CD4-positive, alpha-beta memory T cell (primary cell): Measurements from ENCODE around the gene VEPH1. TPM values are rescaled to one million over a fixed set of nuclear protein-coding genes. Genes with fewer than 3 reads are reported as not detected.

ENCODE experiments used
- CTCF ChIA-PET: fragments of 350-600 bp; sonication (Branson Sonifier 250); formaldehyde crosslinking; loops from one replicate; lab custom pipeline; 2021; ENCODE audit warnings: inconsistent platforms; ENCODE audit not compliant: partially characterized antibody; lab: Charles Lee
- POLR2A ChIA-PET: fragments of 350-600 bp; sonication (Branson Sonifier 250); formaldehyde crosslinking; loops from one replicate; lab custom pipeline; 2021; ENCODE audit not compliant: partially characterized antibody; lab: Charles Lee
- DNase-seq, 5 donors: peaks; one replicate each; pipeline versions ENCODE4 v3.0.0 to v3.0.0-alpha.2; 2020 to 2022; ENCODE audit warnings: mixed read lengths in 1 of 5
- H3K27ac ChIP-seq: one replicate; pipeline ENCODE4 v1.7.0; 2013; ENCODE audit warnings: low read depth, low read length
- H3K27me3 ChIP-seq: 2 replicates; pipeline ENCODE4 v1.7.0; 2013; ENCODE audit warnings: mild to moderate bottlenecking, low read length, moderate library complexity; ENCODE audit not compliant: insufficient read depth
- H3K36me3 ChIP-seq: 2 replicates; pipeline ENCODE4 v1.7.0; 2013; ENCODE audit warnings: mild to moderate bottlenecking, low read length, moderate library complexity; ENCODE audit not compliant: insufficient read depth
- H3K4me1 ChIP-seq: 2 replicates; pipeline ENCODE4 v1.7.0; 2013; ENCODE audit warnings: mild to moderate bottlenecking, low read length, moderate library complexity; ENCODE audit not compliant: insufficient read depth
- H3K4me3 ChIP-seq, 2 donors: one replicate each; pipeline ENCODE4 v1.7.0; 2013; ENCODE audit warnings: low read length in 2 of 2, mild to moderate bottlenecking in 1 of 2
- H3K9me3 ChIP-seq, 2 donors: one replicate each; pipeline ENCODE4 v1.7.0; 2013; ENCODE audit warnings: low read length in 2 of 2, control low read depth in 1 of 2; ENCODE audit not compliant: control insufficient read depth in 1 of 2
- H3K27ac Mint-ChIP-seq, 7 donors: one replicate each; pipeline ENCODE4 v1.8.0; 2020 to 2021; ENCODE audit warnings: mixed read lengths in 7 of 7, mild to moderate bottlenecking in 6 of 7, inconsistent platforms in 3 of 7, moderate library complexity in 3 of 7
- H3K27me3 Mint-ChIP-seq, 2 donors: one replicate each; pipeline ENCODE4 v1.8.0; 2020 to 2021; ENCODE audit warnings: mixed read lengths in 2 of 2
- H3K36me3 Mint-ChIP-seq, 2 donors: one replicate each; pipeline ENCODE4 v1.8.0; 2020 to 2021; ENCODE audit warnings: mixed read lengths in 2 of 2, inconsistent platforms in 1 of 2, mild to moderate bottlenecking in 1 of 2
- H3K4me1 Mint-ChIP-seq, 4 donors: one replicate each; pipeline ENCODE4 v1.8.0; 2020 to 2021; ENCODE audit warnings: mixed read lengths in 4 of 4, mild to moderate bottlenecking in 1 of 4
- H3K4me3 Mint-ChIP-seq, 8 donors: one replicate each; pipeline ENCODE4 v1.8.0; 2020 to 2021; ENCODE audit warnings: mixed read lengths in 8 of 8, mild to moderate bottlenecking in 7 of 8, moderate library complexity in 6 of 8, inconsistent platforms in 3 of 8
- H3K9me3 Mint-ChIP-seq, 8 donors: one replicate each; pipeline ENCODE4 v1.8.0; 2020 to 2021; ENCODE audit warnings: mixed read lengths in 8 of 8, mild to moderate bottlenecking in 5 of 8, inconsistent platforms in 3 of 8, moderate library complexity in 1 of 8
- intact Hi-C: fragments of 100-400 bp; cut with micrococcal nuclease; formaldehyde crosslinking; loops from one replicate; pipeline ENCODE4 v1.15.1; 2023
- polyA plus RNA-seq, 2 donors: library from polyadenylated mRNA; unstranded; fragments of 300-500 nt; fragmentation: Illumina TruSeq; gene quantifications; one replicate each; pipeline ENCODE4 v1.2.3, GENCODE V29; 2021
- total RNA-seq, 2 experiments: library from RNA; stranded (reverse); gene quantifications; one replicate each; pipeline ENCODE4 v1.2.3, GENCODE V29; 2021

Gene VEPH1
- total and polyA plus RNA-seq, 4 experiments from 2014 or later = not detected

DNA sequence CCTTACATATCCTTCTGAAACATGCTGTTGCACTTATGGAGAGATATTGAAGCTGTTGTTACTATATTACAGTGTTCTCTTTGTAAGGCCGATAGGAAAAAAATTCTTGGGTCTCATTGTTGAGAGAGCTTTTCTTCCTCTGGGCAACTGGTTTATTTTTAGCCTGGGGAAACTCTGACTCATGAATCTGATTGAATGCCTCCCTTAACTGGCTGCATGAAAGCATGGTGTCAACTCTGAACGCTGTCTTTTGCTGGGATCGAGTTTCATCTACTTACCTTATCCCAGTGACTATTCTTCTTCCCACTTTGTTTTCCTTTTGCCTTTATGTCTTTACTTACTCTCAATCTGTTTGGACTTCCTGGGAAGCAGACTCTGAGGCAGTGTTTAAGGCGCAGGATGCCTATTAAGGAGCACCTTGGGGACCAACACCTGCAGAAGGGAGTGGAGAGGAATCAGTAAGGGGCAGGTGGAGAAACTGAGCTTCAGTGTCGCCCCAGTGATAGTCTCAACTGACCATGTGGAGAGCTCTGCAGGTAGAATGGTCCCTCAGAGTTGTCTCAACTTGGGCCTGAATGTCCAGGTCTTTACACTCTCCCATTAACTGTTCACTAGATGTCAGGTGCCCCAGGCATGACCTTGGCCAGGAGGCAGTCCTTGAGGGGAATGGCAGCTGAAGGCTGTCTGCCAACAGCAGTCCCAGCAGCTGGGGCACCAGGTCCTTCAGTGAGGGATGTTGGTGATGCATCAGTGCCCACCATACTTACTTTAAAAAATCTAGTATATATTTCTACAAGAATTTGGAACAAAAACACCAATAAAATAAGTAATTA, 254.4 kb downstream of the VEPH1 start:
- no peaks in the 10 kb centered on the region for H3K27me3 ChIP-seq
- ChIA-PET POLR2A (no interaction called here), CTCF (interaction anchor here (1.2 kb wide), 1 partner anchor 9 kb away, joined by 4 read pairs; no protein-coding TSS in a partner anchor)
- H3K9me3 Mint-ChIP-seq = no peaks in the 10 kb centered on the region
- no peak overlapping the region for H3K4me3 ChIP-seq
- no peaks in the 10 kb centered on the region for H3K9me3 ChIP-seq
- intact Hi-C loops = no loop called here
- peak overlapping the region in 2 of 7 donors; percentile 32 to 43 for H3K27ac Mint-ChIP-seq
- no peak for DNase-seq
- H3K27me3 Mint-ChIP-seq = no peaks in the 10 kb centered on the region
- H3K4me3 Mint-ChIP-seq = no peak overlapping the region
- peaks cover 0 to 8% (median 1%) of the 10 kb centered on the region in 4 donors for H3K4me1 Mint-ChIP-seq
- H3K36me3 Mint-ChIP-seq = no peaks in the 10 kb centered on the region
- H3K4me1 ChIP-seq = no peaks in the 10 kb centered on the region
- no peaks in the 10 kb centered on the region for H3K36me3 ChIP-seq
- no peak overlapping the region for H3K27ac ChIP-seq

DNA sequence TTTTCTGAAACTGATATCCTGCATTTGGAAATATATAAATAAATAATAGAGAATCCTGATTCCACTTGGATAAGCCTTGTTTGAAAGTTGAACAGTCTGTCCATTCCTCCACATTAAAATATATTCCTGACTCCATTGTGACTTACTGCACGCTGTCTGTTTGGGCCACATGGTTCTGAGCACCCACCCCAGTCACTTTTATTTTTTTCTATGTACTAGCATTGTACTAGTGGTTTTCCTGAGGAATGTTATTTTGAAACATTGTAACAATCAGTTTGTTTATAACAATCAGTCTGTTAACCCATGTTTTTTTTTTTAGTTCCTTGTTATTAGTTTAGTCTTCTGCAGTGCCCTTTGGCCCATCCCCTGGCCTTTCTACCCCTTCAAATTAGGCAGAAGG, 255.8 kb downstream of the VEPH1 start:
- peak overlapping the region in 1 of 7 donors; percentile 54 for H3K27ac Mint-ChIP-seq
- no peaks in the 10 kb centered on the region for H3K9me3 Mint-ChIP-seq
- H3K36me3 Mint-ChIP-seq = no peaks in the 10 kb centered on the region
- H3K4me1 Mint-ChIP-seq = peaks cover 0 to 8% (median 1%) of the 10 kb centered on the region in 4 donors
- Histone ChIP-seq H3K27ac (no peak overlapping the region), H3K4me3 (no peak overlapping the region), H3K36me3 (no peaks in the 10 kb centered on the region), H3K27me3 (no peaks in the 10 kb centered on the region), H3K4me1 (no peaks in the 10 kb centered on the region), H3K9me3 (no peaks in the 10 kb centered on the region)
- intact Hi-C loops = no loop called here
- ChIA-PET POLR2A (no interaction called here), CTCF (no interaction called here)
- peaks cover 0 to 1% of the 10 kb centered on the region in 2 donors for H3K27me3 Mint-ChIP-seq
- DNase-seq = no peak
- no peak overlapping the region for H3K4me3 Mint-ChIP-seq

GRCh38 chr3:157242836-157243235, 260.4 kb downstream of the VEPH1 start:
- Mint-ChIP-seq H3K4me3 (no peak overlapping the region), H3K4me1 (peaks cover 3 to 8% (median 6%) of the 10 kb centered on the region in 4 donors), H3K27me3 (peaks cover 1% of the 10 kb centered on the region in 2 donors), H3K36me3 (no peaks in the 10 kb centered on the region), H3K9me3 (no peaks in the 10 kb centered on the region), H3K27ac (no peak overlapping the region)
- Histone ChIP-seq H3K27me3 (no peaks in the 10 kb centered on the region), H3K4me3 (no peak overlapping the region), H3K36me3 (no peaks in the 10 kb centered on the region), H3K27ac (no peak overlapping the region), H3K4me1 (no peaks in the 10 kb centered on the region), H3K9me3 (no peaks in the 10 kb centered on the region)
- intact Hi-C loops = no loop called here
- ChIA-PET CTCF (no interaction called here), POLR2A (no interaction called here)
- DNase-seq = no peak

DNA sequence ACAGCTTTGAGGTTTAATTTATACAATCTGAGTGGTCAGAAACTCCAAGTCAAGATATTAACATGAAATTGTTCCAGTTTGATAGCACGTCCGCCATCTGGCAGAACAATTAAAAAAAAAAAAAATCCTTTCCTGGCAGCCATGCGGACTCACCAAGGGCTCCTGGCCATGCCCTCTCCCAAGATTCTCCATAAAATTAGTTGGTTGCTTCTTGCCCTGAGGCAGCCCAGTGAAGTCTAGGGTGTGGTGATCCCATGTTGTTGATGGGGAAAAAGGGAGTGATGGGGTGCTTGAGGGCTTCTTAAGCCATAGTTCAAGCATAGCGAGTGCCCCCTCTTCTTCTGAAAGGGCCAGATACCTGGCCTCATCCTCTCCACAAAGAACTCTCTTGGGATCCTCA, 261.6 kb downstream of the VEPH1 start:
- no peak overlapping the region for H3K4me3 ChIP-seq
- H3K27ac Mint-ChIP-seq = no peak overlapping the region
- POLR2A ChIA-PET = no interaction called here
- H3K4me1 Mint-ChIP-seq = peaks cover 0 to 5% (median 3%) of the 10 kb centered on the region in 4 donors
- H3K4me3 Mint-ChIP-seq = no peak overlapping the region
- intact Hi-C loops = no loop called here
- peaks cover 1% of the 10 kb centered on the region in 2 donors for H3K27me3 Mint-ChIP-seq
- no peaks in the 10 kb centered on the region for H3K9me3 ChIP-seq
- no peak for DNase-seq
- no peaks in the 10 kb centered on the region for H3K27me3 ChIP-seq
- H3K36me3 Mint-ChIP-seq = no peaks in the 10 kb centered on the region
- no peak overlapping the region for H3K27ac ChIP-seq
- CTCF ChIA-PET = interaction anchor here (0.9 to 1.5 kb wide), 4 partner anchors 15 to 1089 kb away, joined by 3 to 4 read pairs (median 3); no protein-coding TSS in a partner anchor
- H3K9me3 Mint-ChIP-seq = no peaks in the 10 kb centered on the region
- no peaks in the 10 kb centered on the region for H3K36me3 ChIP-seq
- H3K4me1 ChIP-seq = no peaks in the 10 kb centered on the region

DNA sequence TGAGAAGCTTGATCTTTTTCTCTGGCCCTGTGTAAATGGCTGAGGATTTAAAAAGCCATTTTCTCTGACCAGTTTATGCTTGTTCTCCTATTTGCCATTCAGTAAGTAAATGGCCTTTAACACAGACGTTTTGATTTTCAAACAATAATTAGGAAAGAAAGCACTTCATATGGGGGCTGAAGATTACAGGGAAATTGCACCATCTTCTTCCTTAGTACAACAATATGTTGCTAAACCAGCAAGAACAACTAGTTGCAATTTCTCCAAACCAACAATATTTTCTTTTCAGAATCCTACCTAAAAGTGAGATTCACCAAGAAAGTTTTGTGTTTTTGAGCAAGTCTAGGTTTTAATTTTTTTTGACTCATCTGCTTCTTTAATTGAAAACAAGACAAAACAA, 262.8 kb downstream of the VEPH1 start:
- Histone ChIP-seq H3K4me3 (no peak overlapping the region), H3K36me3 (no peaks in the 10 kb centered on the region), H3K27ac (no peak overlapping the region), H3K27me3 (no peaks in the 10 kb centered on the region), H3K4me1 (no peaks in the 10 kb centered on the region), H3K9me3 (no peaks in the 10 kb centered on the region)
- CTCF ChIA-PET = interaction anchor here (1.0 to 1.6 kb wide), 4 partner anchors 25 to 1088 kb away, joined by 3 to 6 read pairs (median 4); no protein-coding TSS in a partner anchor
- DNase-seq = no peak
- Mint-ChIP-seq H3K27ac (no peak overlapping the region), H3K4me1 (peaks cover 0 to 5% (median 3%) of the 10 kb centered on the region in 4 donors), H3K36me3 (no peaks in the 10 kb centered on the region), H3K4me3 (no peak overlapping the region), H3K9me3 (no peaks in the 10 kb centered on the region), H3K27me3 (peaks cover 1% of the 10 kb centered on the region in 2 donors)
- POLR2A ChIA-PET = interaction anchor here (2.5 kb wide), 1 partner anchor 80 kb away, joined by 10 read pairs; the partner anchor contains the start of gene CCNL1
- intact Hi-C loops = no loop called here

DNA sequence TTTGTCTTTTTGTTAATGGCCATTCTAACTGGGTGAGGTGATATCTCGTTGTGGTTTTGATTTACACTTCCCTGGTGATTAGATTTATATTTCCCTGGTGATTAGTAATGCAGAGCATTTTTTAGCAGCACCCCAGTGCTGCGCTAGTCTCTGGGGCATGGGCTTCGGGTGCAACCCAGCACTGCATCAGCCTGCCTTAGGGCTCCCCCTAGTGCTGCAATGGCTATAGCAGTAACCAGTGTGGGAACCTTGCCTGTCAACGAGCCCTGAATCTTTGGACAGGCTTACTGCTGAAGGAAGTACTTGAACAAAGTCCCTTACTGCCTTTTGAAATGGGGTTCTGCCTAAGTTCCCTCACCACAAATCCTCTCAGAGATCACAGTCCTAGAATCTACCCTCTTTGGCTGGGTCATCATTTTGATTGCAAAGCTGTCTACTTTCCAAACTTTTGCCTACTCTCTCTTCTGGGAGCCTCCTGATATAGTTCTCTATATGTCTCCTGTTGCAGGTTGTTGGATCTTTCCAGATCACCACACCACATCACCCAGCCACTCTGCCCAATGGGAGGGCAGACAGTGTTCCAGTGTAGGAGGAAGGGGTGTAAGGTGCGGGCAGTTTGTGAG, 264.0 kb downstream of the VEPH1 start:
- no peak overlapping the region for H3K4me3 Mint-ChIP-seq
- no peaks in the 10 kb centered on the region for H3K27me3 ChIP-seq
- DNase-seq = peak; percentile 55 to 70 (median 65)
- no peaks in the 10 kb centered on the region for H3K36me3 ChIP-seq
- no peaks in the 10 kb centered on the region for H3K36me3 Mint-ChIP-seq
- peaks cover 1 to 4% of the 10 kb centered on the region in 2 donors for H3K27me3 Mint-ChIP-seq
- H3K4me1 Mint-ChIP-seq = peaks cover 0 to 5% (median 3%) of the 10 kb centered on the region in 4 donors
- H3K9me3 ChIP-seq = no peaks in the 10 kb centered on the region
- intact Hi-C loops = loop anchor here (1.0 to 10.0 kb wide), 5 partner anchors 64 to 1194 kb away; partner anchors contain the start of gene CCNL1
- H3K27ac ChIP-seq = no peak overlapping the region
- no peaks in the 10 kb centered on the region for H3K4me1 ChIP-seq
- ChIA-PET POLR2A (interaction anchor here (2.5 kb wide), 1 partner anchor 79 kb away, joined by 10 read pairs; the partner anchor contains the start of gene CCNL1), CTCF (interaction anchor here (0.6 to 1.6 kb wide), 5 partner anchors 9 to 83 kb away, joined by 3 to 6 read pairs (median 4); no protein-coding TSS in a partner anchor)
- H3K27ac Mint-ChIP-seq = peak overlapping the region in 2 of 7 donors; percentile 29 to 32
- no peaks in the 10 kb centered on the region for H3K9me3 Mint-ChIP-seq
- H3K4me3 ChIP-seq = no peak overlapping the region

DNA sequence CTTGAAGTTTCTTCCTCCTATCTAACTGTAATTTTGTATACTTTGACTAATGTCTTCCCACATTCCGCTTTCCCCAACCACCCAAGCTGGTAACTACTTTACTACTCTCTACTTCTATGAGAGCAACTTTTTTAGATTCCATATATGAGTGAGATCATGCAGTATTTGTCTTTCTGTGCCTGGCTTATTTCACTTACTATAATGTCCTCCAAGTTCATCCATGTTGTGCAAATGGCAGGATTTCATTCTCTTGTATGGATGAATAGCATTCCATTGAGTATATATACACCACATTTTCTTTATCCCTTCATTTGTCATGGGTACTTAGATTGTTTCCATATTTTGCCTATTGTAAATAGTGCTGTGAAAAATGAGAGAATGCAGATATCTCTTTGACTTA, 264.8 kb downstream of the VEPH1 start:
- H3K27ac Mint-ChIP-seq = no peak overlapping the region
- Histone ChIP-seq H3K4me1 (no peaks in the 10 kb centered on the region), H3K4me3 (no peak overlapping the region), H3K9me3 (no peaks in the 10 kb centered on the region), H3K27ac (no peak overlapping the region), H3K36me3 (no peaks in the 10 kb centered on the region), H3K27me3 (no peaks in the 10 kb centered on the region)
- ChIA-PET CTCF (interaction anchor here (0.7 to 0.9 kb wide), 2 partner anchors 101 to 1086 kb away, joined by 3 to 5 read pairs; no protein-coding TSS in a partner anchor), POLR2A (interaction anchor here (2.5 kb wide), 1 partner anchor 78 kb away, joined by 10 read pairs; the partner anchor contains the start of gene CCNL1)
- H3K4me3 Mint-ChIP-seq = no peak overlapping the region
- H3K27me3 Mint-ChIP-seq = peaks cover 1 to 4% of the 10 kb centered on the region in 2 donors
- intact Hi-C loops = loop anchor here (10.0 kb wide), 1 partner anchor 1194 kb away; no protein-coding TSS in a partner anchor
- no peak for DNase-seq
- H3K36me3 Mint-ChIP-seq = no peaks in the 10 kb centered on the region
- no peaks in the 10 kb centered on the region for H3K9me3 Mint-ChIP-seq
- H3K4me1 Mint-ChIP-seq = peaks cover 0 to 5% (median 3%) of the 10 kb centered on the region in 4 donors
